HEK293 (cell line): Measurements from ENCODE around the gene TMEM259.

ENCODE experiments used
- SETDB1 ChIP-seq: IDR thresholded peaks from one replicate; pipeline ENCODE4 v1.6.1; 2017; ENCODE audit warnings: mild to moderate bottlenecking, low read length, moderate library complexity, mixed read lengths; ENCODE audit not compliant: insufficient read length
- ZNF530 ChIP-seq: fragments of 450-650 bp; formaldehyde crosslinking; IDR thresholded peaks from 2 replicates; pipeline ENCODE4 v1.5.1; 2016; ENCODE audit warnings: low read depth, missing biosample characterization, missing genetic modification characterization
- TF ChIP-seq, protein P1 (sequence below): fragments of 450-650 bp; formaldehyde crosslinking; IDR thresholded peaks from 2 replicates; pipeline ENCODE4 v1.5.1; 2016; ENCODE audit warnings: missing biosample characterization, missing genetic modification characterization
- TF ChIP-seq, protein P2 (sequence below): fragments of 450-650 bp; formaldehyde crosslinking; IDR thresholded peaks from 2 replicates; pipeline ENCODE4 v1.5.1; 2016; ENCODE audit warnings: missing biosample characterization, missing genetic modification characterization
- TF ChIP-seq, protein P3 (sequence below): sonication (generic); formaldehyde crosslinking; IDR thresholded peaks from 2 replicates; pipeline ENCODE4 v1.8.1; 2022; ENCODE audit warnings: mild to moderate bottlenecking, moderate library complexity, missing genetic modification reagents

DNA sequence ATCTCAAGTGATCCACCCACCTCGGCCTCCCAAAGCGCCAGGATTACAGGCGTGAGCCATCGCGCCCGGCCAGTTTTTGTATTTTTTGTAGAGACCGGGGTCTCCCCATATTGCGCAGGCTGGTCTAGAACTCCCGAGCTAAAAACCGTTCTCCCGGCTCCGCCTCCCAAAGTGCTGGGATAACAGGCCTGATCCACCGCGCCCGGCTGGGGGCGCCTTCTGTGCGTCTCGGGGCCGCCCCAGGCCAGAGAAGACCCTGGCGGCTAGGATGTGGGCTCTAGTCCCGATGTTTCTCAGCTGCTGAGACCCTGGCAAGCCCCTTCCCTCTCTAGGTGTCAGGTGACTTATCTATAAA is 49.6 kb upstream of the TMEM259 start:
- TF ChIP-seq, protein P1, sequence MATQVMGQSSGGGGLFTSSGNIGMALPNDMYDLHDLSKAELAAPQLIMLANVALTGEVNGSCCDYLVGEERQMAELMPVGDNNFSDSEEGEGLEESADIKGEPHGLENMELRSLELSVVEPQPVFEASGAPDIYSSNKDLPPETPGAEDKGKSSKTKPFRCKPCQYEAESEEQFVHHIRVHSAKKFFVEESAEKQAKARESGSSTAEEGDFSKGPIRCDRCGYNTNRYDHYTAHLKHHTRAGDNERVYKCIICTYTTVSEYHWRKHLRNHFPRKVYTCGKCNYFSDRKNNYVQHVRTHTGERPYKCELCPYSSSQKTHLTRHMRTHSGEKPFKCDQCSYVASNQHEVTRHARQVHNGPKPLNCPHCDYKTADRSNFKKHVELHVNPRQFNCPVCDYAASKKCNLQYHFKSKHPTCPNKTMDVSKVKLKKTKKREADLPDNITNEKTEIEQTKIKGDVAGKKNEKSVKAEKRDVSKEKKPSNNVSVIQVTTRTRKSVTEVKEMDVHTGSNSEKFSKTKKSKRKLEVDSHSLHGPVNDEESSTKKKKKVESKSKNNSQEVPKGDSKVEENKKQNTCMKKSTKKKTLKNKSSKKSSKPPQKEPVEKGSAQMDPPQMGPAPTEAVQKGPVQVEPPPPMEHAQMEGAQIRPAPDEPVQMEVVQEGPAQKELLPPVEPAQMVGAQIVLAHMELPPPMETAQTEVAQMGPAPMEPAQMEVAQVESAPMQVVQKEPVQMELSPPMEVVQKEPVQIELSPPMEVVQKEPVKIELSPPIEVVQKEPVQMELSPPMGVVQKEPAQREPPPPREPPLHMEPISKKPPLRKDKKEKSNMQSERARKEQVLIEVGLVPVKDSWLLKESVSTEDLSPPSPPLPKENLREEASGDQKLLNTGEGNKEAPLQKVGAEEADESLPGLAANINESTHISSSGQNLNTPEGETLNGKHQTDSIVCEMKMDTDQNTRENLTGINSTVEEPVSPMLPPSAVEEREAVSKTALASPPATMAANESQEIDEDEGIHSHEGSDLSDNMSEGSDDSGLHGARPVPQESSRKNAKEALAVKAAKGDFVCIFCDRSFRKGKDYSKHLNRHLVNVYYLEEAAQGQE, result no peak
- TF ChIP-seq, protein P2, sequence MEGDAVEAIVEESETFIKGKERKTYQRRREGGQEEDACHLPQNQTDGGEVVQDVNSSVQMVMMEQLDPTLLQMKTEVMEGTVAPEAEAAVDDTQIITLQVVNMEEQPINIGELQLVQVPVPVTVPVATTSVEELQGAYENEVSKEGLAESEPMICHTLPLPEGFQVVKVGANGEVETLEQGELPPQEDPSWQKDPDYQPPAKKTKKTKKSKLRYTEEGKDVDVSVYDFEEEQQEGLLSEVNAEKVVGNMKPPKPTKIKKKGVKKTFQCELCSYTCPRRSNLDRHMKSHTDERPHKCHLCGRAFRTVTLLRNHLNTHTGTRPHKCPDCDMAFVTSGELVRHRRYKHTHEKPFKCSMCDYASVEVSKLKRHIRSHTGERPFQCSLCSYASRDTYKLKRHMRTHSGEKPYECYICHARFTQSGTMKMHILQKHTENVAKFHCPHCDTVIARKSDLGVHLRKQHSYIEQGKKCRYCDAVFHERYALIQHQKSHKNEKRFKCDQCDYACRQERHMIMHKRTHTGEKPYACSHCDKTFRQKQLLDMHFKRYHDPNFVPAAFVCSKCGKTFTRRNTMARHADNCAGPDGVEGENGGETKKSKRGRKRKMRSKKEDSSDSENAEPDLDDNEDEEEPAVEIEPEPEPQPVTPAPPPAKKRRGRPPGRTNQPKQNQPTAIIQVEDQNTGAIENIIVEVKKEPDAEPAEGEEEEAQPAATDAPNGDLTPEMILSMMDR (tag by site-specific recombination), result no peak
- TF ChIP-seq, protein P3, sequence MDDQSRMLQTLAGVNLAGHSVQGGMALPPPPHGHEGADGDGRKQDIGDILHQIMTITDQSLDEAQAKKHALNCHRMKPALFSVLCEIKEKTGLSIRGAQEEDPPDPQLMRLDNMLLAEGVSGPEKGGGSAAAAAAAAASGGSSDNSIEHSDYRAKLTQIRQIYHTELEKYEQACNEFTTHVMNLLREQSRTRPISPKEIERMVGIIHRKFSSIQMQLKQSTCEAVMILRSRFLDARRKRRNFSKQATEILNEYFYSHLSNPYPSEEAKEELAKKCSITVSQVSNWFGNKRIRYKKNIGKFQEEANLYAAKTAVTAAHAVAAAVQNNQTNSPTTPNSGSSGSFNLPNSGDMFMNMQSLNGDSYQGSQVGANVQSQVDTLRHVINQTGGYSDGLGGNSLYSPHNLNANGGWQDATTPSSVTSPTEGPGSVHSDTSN (CRISPR knock-in tag), result no peak
- TF ChIP-seq SETDB1 (no peak), ZNF530 (no peak)
